ENCODE results near the gene JAKMIP2.

DNA sequence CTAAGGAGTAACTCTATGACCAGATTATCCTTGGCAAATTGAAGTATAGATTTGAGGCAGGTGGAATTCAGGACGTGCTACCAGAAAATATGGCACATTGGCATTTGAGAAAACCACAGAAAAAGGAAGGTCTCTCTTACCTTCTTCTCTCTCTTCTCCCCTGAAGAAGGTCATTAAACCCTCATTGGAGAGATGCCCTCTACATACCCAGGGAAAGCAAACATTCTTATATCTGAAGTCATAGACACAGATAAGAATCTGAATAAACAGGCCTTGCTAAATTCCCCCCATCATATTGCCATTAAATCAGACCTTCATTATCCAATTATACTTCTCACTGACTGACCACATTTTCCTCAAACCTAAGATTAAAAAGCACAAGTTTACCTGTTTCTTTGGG is 31.2 kb upstream of the JAKMIP2 start:
- TF ChIP-seq, protein P1, sequence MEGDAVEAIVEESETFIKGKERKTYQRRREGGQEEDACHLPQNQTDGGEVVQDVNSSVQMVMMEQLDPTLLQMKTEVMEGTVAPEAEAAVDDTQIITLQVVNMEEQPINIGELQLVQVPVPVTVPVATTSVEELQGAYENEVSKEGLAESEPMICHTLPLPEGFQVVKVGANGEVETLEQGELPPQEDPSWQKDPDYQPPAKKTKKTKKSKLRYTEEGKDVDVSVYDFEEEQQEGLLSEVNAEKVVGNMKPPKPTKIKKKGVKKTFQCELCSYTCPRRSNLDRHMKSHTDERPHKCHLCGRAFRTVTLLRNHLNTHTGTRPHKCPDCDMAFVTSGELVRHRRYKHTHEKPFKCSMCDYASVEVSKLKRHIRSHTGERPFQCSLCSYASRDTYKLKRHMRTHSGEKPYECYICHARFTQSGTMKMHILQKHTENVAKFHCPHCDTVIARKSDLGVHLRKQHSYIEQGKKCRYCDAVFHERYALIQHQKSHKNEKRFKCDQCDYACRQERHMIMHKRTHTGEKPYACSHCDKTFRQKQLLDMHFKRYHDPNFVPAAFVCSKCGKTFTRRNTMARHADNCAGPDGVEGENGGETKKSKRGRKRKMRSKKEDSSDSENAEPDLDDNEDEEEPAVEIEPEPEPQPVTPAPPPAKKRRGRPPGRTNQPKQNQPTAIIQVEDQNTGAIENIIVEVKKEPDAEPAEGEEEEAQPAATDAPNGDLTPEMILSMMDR (conservative IDR thresholded peaks at IDR 0.05; ENCODE audit: low read length) = no peak
- no peak for TF ChIP-seq EZH2phosphoT487 (IDR thresholded peaks at IDR 0.05; ENCODE audit: borderline replicate concordance)
